NK-92 (cell line): ENCODE results near the gene CRTC1.

Experiments used
- DNase-seq: peaks from one replicate; lab custom pipeline; 2025; ENCODE audit not compliant: unreplicated experiment; lab: John Stamatoyannopoulos, UW

Gene CRTC1

GRCh38 chr19:18651733-18652132 lies 31.7 kb upstream of the CRTC1 start:
- no peak for DNase-seq

- no peak for DNase-seq
These were observed 29.6 kb upstream of the CRTC1 start for GRCh38 chr19:18653853-18654252.

- no peak for DNase-seq
These were observed 29.0 kb upstream of the CRTC1 start for GRCh38 chr19:18654469-18654868.

- DNase-seq: no peak
These were observed 28.2 kb upstream of the CRTC1 start for GRCh38 chr19:18655173-18655844.

GRCh38 chr19:18656337-18657086 lies 27.0 kb upstream of the CRTC1 start:
- no peak for DNase-seq

- no peak for DNase-seq
These were observed 25.7 kb upstream of the CRTC1 start for GRCh38 chr19:18657590-18658365.

- DNase-seq: no peak
These were observed 25.1 kb upstream of the CRTC1 start for GRCh38 chr19:18658366-18658855.

- DNase-seq: no peak
These were observed 24.0 kb upstream of the CRTC1 start for GRCh38 chr19:18659281-18660050.

- no peak for DNase-seq
These were observed 23.2 kb upstream of the CRTC1 start for GRCh38 chr19:18660051-18660910.

- DNase-seq: no peak
These were observed 22.4 kb upstream of the CRTC1 start for GRCh38 chr19:18660939-18661670.

GRCh38 chr19:18662972-18663732 lies 20.3 kb upstream of the CRTC1 start:
- DNase-seq: no peak

GRCh38 chr19:18663940-18664530 lies 19.4 kb upstream of the CRTC1 start:
- no peak for DNase-seq

- DNase-seq: no peak
These were observed 17.7 kb upstream of the CRTC1 start for GRCh38 chr19:18665771-18666202.

GRCh38 chr19:18666317-18666716 lies 17.2 kb upstream of the CRTC1 start:
- DNase-seq: no peak

- DNase-seq: no peak
These were observed 16.7 kb upstream of the CRTC1 start for GRCh38 chr19:18666784-18667183.

GRCh38 chr19:18667531-18668251 lies 15.8 kb upstream of the CRTC1 start:
- DNase-seq: no peak

- no peak for DNase-seq
These were observed 15.2 kb upstream of the CRTC1 start for GRCh38 chr19:18668252-18668631.
